VCaP (cell line): Measurements from ENCODE around the gene SPATA24.
A peak's percentile ranks its signal among the peaks of the same experiment; 100 is the strongest.

ENCODE experiments used
- H3K27ac ChIP-seq: fragments of 450-650 bp; 2 replicates; pipeline ENCODE4 v1.5.1; 2017
- CTCF ChIP-seq: fragments of 450-650 bp; conservative IDR thresholded peaks from 2 replicates; pipeline ENCODE4 v1.5.1; 2017; ENCODE audit warnings: mild to moderate bottlenecking, moderate library complexity

The SPATA24 gene

DNA sequence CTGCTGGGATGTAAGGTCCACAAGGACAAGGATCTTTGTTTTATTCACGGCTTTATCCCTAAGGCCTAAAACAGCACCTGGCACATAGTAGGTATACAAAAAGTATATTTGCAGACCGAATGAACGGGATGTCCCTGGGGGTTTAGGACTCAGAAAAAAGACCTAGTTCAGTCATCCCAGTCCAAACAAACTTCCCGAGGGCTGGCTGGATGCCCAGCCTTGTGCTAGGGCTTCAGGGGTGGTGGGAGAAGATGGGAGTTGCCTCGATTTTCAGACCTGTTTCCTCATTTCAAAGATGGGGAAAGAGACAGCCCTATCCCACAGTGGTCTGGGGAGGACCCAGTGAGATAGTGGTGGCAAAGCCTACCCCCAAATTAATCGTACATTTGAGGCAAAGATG, 6.0 kb downstream of the SPATA24 start:
- H3K27ac ChIP-seq: no peak overlapping the region
- TF ChIP-seq CTCF: no peak

GRCh38 chr5:139396691-139397090, 7.2 kb downstream of the SPATA24 start:
- TF ChIP-seq CTCF: no peak
- H3K27ac ChIP-seq: no peak overlapping the region

GRCh38 chr5:139395844-139396640, 7.8 kb downstream of the SPATA24 start:
- H3K27ac ChIP-seq: no peak overlapping the region
- no peak for TF ChIP-seq CTCF

- H3K27ac ChIP-seq: no peak within 1 kb of the TSS
- no peak for TF ChIP-seq CTCF
These were observed 9.0 kb downstream of the SPATA24 start, which contains the start of gene PROB1 for GRCh38 chr5:139394654-139395566. Gene PROB1 (minus strand): TSS chr5:139395104. CDS start chr5:139395081, 23 bp downstream.

- no peak overlapping the region for H3K27ac ChIP-seq
These were observed 9.7 kb downstream of the SPATA24 start for GRCh38 chr5:139394123-139394653.

GRCh38 chr5:139393497-139394122, 10.3 kb downstream of the SPATA24 start:
- peak overlapping the region; percentile 61; the same call in 1 of the 2 replicates for H3K27ac ChIP-seq
- TF ChIP-seq CTCF: no peak

More at GRCh38 chr5:139394123-139394653, 9.7 kb downstream of the SPATA24 start:
- no peak for TF ChIP-seq CTCF
